Activated T-helper 9 cell treated with anti-CD3 and anti-CD28 coated beads, Interleukin-2, amount 50 U/mL, for 16 hours (primary cell): ENCODE data around the gene COQ2.
"Not testable (repeated sequence)": the region's sequence is repeated elsewhere in the genome, so short reads cannot be mapped to it uniquely, and the experiment has no call there.

Source experiments
- DNase-seq: peaks from one replicate; pipeline ENCODE4 v3.0.0-alpha.2; 2020; ENCODE audit warnings: low read depth

The COQ2 gene

GRCh38 chr4:83247415-83248357 is 36.9 kb downstream of the COQ2 start:
- no peak for DNase-seq

DNA sequence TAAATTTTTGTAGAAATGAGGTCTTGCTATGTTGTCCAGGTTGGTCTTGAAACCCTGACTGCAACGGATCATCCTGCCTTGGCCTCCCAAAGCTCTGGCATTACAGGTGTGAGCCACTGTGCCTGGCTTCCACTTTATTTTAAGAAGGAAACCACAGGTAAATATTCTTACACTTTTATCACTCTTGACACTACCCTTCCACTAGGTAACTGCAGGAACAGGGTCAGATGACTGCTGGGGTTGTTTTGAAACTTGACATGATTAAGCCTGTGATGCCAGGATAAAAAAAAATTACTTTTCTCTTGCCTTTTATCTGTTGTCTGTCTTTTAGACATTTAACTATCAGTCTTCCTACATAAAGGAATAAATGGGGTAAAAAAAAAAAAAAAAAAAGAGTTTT is 43.5 kb downstream of the COQ2 start:
- no peak for DNase-seq

- DNase-seq, result no peak
Measured at GRCh38 chr4:83240379-83240875, 44.2 kb downstream of the COQ2 start.

GRCh38 chr4:83238393-83239248 is 46.0 kb downstream of the COQ2 start:
- no peak for DNase-seq

DNA sequence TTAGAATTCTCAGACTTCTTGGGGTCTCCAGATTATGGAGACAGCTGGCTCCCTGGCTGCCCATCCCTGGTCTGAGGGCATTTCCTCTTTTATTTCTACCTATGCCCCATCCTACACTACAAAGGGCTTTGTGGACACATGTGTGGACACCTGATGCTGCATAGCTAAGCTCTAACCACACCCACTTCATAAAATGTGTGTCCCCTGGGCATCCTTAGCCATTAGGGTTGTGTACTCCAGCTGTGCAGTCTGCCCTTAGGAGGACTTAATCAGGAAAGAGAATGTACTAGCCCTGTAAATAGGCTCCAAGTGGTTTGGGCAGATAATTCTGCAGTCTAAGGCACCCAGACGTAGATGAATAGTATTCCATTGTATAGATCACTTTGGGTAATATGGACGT is 47.0 kb downstream of the COQ2 start:
- DNase-seq, result no peak

DNA sequence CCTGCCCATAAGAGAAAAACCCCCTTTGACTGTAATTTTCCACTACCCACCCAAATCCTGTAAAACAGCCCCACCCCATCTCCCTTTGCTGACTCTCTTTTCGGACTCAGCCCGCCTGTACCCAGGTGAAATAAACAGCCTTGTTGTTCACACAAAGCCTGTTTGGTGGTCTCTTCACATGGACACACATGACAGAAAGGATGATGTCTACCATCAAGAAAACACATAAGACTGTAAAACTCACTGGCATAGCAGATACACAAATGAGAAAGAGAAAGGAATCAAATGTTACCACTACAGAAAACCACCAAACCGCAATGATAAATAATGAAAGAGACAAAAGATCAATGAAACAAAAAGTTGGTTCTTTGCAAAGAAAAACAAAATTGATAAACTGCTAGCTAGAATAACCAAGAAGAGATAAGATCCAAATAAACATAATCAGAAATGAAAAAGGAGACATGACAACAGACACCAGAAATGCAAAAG is 48.9 kb downstream of the COQ2 start:
- DNase-seq, result not testable (repeated sequence)

DNA sequence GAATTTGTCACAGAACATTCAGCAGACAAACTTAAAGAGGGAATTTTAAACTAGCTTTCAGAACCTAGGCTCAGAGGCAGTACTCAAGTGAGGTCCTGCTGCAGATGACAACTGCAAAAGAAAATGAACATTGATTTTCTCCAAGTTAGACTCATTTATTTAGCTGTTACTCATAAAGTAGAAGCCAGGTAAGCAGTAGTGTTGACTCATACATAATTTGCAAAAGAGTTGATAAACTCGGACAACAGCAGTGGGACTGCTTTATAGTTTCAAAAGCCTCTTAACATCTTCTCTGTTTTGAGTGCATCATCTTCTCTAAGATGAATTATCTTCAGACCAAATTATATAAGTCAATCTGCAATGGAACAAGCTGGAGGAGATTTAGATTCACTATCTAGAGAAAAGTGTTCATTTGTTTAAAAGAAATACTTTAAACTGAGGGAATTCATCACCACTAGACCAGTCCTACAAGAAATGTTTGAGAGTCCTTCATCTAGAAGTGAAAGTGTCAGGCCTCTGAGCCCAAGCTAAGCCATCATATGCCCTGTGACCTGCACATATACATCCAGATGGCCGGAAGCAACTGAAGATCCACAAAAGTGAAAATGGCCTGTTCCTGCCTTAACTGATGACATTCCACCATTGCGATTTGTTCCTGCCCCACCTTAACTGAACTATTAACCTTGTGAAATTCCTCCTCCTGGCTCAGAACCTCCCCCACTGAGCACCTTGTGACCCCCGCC is 49.5 kb downstream of the COQ2 start:
- DNase-seq, result no peak

GRCh38 chr4:83234387-83234786 is 50.2 kb downstream of the COQ2 start:
- DNase-seq, result not testable (repeated sequence)

DNA sequence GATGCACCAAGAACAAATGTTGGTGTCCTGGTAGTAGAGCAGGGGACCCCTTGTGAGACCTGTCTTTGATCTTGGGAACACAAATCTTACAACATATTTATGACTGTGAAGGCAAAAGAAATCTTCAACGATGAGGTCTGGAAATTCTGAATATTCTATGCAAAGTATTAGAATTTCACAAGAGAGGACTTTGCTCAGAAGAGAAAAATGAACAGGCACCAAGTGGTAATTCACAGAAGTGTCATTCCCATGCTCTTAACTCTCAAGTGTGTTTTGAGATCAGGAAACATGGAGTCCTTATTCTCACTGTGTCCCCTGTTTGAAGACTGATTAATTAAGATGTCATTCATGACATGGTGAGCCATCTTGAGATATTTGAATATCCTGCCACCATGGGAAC is 52.5 kb downstream of the COQ2 start:
- DNase-seq, result no peak

DNA sequence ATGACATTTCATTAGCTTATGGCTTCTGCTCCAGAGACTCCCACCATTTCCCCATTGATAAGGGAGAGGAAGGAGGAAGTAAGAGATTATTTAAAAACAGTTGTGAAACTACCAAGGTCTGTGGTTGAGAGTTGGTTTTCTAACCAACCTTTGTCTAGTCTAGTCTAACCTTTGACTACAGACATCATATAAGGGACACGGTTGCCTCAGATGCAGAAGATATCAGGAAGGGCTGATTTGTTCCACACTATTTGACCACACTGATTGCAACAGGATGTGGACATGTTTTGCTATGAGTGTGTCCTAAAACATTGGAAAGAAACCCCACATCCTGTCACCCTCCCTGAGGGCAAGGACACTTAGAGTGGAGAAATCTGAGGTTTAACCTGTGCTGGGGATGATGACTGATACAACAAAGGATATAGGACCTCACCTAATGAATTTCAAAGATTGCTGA is 53.0 kb downstream of the COQ2 start:
- no peak for DNase-seq

- DNase-seq, result no peak
Measured at GRCh38 chr4:83230928-83231327, 53.7 kb downstream of the COQ2 start.

DNA sequence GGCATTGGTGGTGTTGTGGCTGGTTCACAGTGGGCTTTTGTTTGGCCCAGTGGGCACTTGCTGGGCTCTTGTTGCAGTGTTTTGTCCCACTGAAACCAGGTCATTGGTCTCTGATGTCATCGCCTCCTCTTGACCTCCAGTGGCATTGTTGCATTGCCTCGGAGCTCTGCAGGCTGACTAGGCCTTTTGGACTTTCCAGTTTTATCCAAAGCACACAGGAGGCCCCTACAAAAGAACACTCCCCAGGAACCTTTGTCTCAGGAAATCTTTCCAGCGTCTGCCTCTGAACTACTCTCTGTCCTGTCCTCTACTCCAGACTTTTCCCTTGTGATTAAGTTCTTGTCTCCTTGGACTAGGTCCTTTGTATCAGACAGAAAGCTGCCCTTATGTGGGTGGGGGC is 54.8 kb downstream of the COQ2 start:
- DNase-seq, result no peak

GRCh38 chr4:83228231-83228630 is 56.4 kb downstream of the COQ2 start:
- no peak for DNase-seq

DNA sequence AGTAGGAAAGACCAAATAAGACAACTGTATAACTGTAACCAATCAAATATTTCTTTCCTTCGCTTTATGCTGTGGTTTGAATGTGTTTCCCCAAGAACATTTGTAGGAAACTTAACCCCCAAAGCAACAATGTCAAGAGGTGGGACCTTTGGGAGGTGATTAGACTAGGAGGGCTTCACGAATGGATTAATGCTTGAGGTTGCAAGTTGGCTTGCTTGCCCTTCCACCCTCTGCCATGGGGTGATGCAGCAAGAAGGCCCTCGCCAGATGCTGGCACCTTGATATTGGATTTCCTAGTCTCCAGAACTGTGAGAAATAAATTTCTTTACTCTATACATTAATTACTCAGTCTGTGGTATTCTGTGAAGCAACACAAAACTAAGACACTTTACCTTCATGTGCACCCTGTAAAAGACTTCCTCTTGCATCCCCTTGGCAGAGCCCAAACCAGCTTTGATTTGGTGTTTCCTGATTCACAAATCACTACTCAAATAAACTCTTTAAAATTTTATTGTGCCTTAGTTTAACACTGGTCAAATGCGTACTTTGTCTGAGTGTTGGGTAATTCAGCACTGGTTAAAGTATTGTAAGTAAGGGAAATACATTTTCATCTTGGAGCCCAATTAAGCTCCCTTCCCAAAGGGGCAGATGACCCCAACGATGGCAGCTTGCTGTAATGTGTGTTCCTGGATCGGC is 59.9 kb downstream of the COQ2 start:
- no peak for DNase-seq

DNA sequence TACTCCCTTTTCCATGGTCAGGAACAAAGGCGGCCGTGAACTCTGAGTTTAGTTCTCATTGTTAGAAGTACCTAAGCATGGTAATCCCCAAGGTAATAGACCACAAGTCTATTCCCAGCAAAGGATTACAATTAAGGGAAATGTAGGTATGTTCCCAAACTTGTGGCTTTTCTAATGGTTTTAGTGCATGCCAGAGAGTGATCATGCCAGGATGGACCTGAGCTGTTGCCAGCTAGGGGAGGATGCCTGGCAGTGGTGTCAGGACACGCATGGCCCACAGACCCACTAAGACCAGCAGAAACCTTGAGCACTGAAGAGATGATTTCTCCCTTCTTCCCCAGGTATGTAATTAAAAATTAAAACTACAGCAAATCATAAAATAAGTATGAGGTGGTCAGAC is 60.8 kb downstream of the COQ2 start:
- DNase-seq, result no peak

- no peak for DNase-seq
Measured at GRCh38 chr4:83221897-83222441, 62.6 kb downstream of the COQ2 start.

DNA sequence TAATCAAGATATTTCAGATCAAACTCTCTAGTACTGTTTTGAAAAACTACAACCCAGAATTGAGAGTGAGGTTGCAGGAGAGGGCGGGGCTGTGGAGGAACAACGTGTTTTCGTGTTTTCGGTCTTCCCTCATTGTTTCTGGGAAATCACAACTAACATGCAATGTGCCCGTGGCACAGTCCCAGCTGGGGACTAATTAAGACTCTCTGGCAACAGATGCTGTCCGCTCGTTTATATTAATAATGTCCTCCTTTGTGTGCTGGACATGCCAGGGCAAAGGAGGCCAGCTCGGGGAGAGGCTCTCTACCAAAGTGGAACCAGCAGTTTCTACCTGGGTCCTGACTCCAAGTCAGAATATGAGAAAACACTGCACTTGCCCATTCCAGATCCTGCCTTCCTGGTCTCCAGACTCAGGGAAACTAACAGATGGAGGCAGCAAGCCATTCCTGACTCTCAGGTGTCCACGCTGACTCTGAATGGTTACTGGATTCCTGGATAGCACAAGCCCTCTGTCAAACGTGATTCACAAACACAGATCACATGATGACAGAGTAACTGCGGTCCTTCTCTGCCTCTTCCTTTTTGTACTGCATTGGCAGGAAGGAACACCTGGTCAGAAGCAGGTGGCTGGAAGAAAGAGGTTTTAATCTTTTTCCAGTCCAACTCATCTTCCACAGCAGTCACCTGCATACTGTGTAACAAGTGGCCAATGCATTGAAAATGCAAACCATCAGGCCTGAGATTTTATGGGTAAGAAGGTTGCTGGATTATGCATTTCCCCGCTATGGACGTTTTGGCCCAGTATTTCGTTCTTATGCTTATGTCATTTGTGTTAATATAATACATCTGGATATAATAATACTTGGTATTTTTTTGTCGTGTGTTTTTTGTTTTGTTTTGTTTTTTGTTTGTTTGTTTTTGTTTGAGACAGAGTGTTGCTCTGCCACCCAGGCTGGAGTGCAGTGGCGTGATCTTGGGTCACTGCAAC is 65.0 kb downstream of the COQ2 start:
- peak; percentile 55 for DNase-seq

- DNase-seq, result peak; percentile 24
Measured at GRCh38 chr4:83217721-83218522, 66.7 kb downstream of the COQ2 start.
